HepG2 (cell line): Measurements from ENCODE around the gene NTMT1. TPM values are rescaled to one million over a fixed set of nuclear protein-coding genes. Genes with fewer than 3 reads are reported as not detected.

ENCODE experiments used
- BCLAF1 ChIP-seq: fragments of 450-650 bp; IDR thresholded peaks from 2 replicates; pipeline ENCODE4 v1.6.1; 2017; ENCODE audit warnings: mild to moderate bottlenecking
- HNRNPH1 ChIP-seq: fragments of 200-400 bp; formaldehyde crosslinking; optimal IDR thresholded peaks from 2 replicates; pipeline ENCODE3; 2017; ENCODE audit warnings: mild to moderate bottlenecking, low read depth, low read length
- KIAA2018 ChIP-seq: sonication (generic); formaldehyde crosslinking; IDR thresholded peaks from 2 replicates; pipeline ENCODE4 v1.5.0; 2020; ENCODE audit warnings: mild to moderate bottlenecking, missing genetic modification reagents, borderline replicate concordance
- NFIC ChIP-seq: IDR thresholded peaks from 2 replicates; pipeline ENCODE4 v1.6.1; 2012; ENCODE audit warnings: mild to moderate bottlenecking, low read length, inconsistent platforms
- PLSCR1 ChIP-seq: sonication (generic); formaldehyde crosslinking; IDR thresholded peaks from 2 replicates; pipeline ENCODE4 v1.5.0; 2020; ENCODE audit warnings: missing genetic modification reagents, mild to moderate bottlenecking, borderline replicate concordance
- RARG ChIP-seq: sonication (generic); formaldehyde crosslinking; IDR thresholded peaks from 2 replicates; pipeline ENCODE4 v1.4.0; 2020; ENCODE audit warnings: low read depth, mild to moderate bottlenecking, missing genetic modification reagents
- RNF219 ChIP-seq: sonication (generic); formaldehyde crosslinking; IDR thresholded peaks from 2 replicates; pipeline ENCODE4 v1.5.0; 2020; ENCODE audit warnings: mild to moderate bottlenecking, missing genetic modification reagents
- TAF15 ChIP-seq: fragments of 200-400 bp; formaldehyde crosslinking; IDR thresholded peaks from one replicate; pipeline ENCODE4 v1.6.1; 2018; ENCODE audit warnings: mild to moderate bottlenecking, low read depth, low read length; ENCODE audit not compliant: poor library complexity, severe bottlenecking
- ZBTB39 ChIP-seq: sonication (generic); formaldehyde crosslinking; IDR thresholded peaks from 2 replicates; pipeline ENCODE4 v1.5.0; 2020; ENCODE audit warnings: missing genetic modification reagents
- ZMAT5 ChIP-seq: sonication (generic); formaldehyde crosslinking; IDR thresholded peaks from 2 replicates; pipeline ENCODE4 v1.5.0; 2020; ENCODE audit warnings: mild to moderate bottlenecking, low read depth, missing genetic modification reagents, borderline replicate concordance
- ZNF510 ChIP-seq: sonication (generic); formaldehyde crosslinking; IDR thresholded peaks from 2 replicates; pipeline ENCODE4 v1.4.0; 2020; ENCODE audit warnings: low read depth, mild to moderate bottlenecking, missing genetic modification reagents
- ZNF672 ChIP-seq: sonication (generic); formaldehyde crosslinking; IDR thresholded peaks from 2 replicates; pipeline ENCODE4 v1.8.1; 2022; ENCODE audit warnings: missing genetic modification reagents
- ZNF7 ChIP-seq: IDR thresholded peaks from 2 replicates; pipeline ENCODE4 v1.6.1; 2016; ENCODE audit warnings: missing biosample characterization, missing genetic modification reagents
- polyA plus RNA-seq, 8 experiments: library from polyadenylated mRNA; depleted of rRNA in 3 of 8; stranded (reverse) in 7 of 8; unstranded in 1 of 8; fragments of >200 nt; fragmentation: Illumina TruSeq in 4 of 8; extraction: Trizol in 4 of 8; gene quantifications; 2 replicates each; pipeline versions ENCODE4 v1.2.1 to v1.2.3, GENCODE V29; 2011 to 2016; ENCODE audit warnings: low read depth in 4 of 8, missing spikeins in 1 of 8, mixed read lengths in 1 of 8; ENCODE audit not compliant: insufficient read depth in 1 of 8
- total RNA-seq, 5 experiments: library from RNA; depleted of rRNA; stranded (reverse); fragments of >200 nt; fragmentation: Illumina TruSeq; extraction: Trizol; gene quantifications; 2 replicates each; pipeline ENCODE4 v1.2.3, GENCODE V29; 2016; ENCODE audit warnings: low read depth in 1 of 5

Gene NTMT1
- total and polyA plus RNA-seq, 2 of the 13 experiments (the other 11 are each of a cell fraction or from before 2014, with no cell fraction given): 49.1 to 53.8 TPM

GRCh38 chr9:129624947-129625346 lies 1.0 kb upstream of the NTMT1 start (continued):
- TF ChIP-seq BCLAF1 (no peak), RNF219 (CRISPR knock-in tag) (no peak), KIAA2018 (CRISPR knock-in tag) (no peak), TAF15 (no peak), ZNF510 (CRISPR knock-in tag) (no peak), PLSCR1 (CRISPR knock-in tag) (no peak), HNRNPH1 (no peak), ZBTB39 (no peak), NFIC (no peak), RARG (CRISPR knock-in tag) (no peak), ZNF7 (no peak), ZNF672 (CRISPR knock-in tag) (no peak), ZMAT5 (no peak)
